Ascending aorta (tissue), 2 donors: ENCODE measurements around the gene BICDL1. TPM values are rescaled to one million over a fixed set of nuclear protein-coding genes. Genes with fewer than 3 reads are reported as not detected.
A peak's percentile ranks its signal among the peaks of the same experiment; 100 is the strongest.

ENCODE experiments used
- DNase-seq, 2 donors: peaks; one replicate each; pipeline ENCODE4 v3.0.0-alpha.2; 2019; ENCODE audit warnings: low spot score in 2 of 2
- H3K27ac ChIP-seq, 2 donors: fragments of 200-600 bp; sonication (generic); one replicate each; pipeline ENCODE4 v1.5.1; 2016 to 2017; ENCODE audit warnings: mild to moderate bottlenecking in 1 of 2
- H3K27me3 ChIP-seq: fragments of 200-600 bp; sonication (generic); one replicate; pipeline ENCODE4 v1.5.1; 2017
- H3K36me3 ChIP-seq, 2 donors: fragments of 200-600 bp; sonication (generic); one replicate each; pipeline ENCODE4 v1.5.1; 2016
- H3K4me1 ChIP-seq, 2 donors: fragments of 200-600 bp; sonication (generic); one replicate each; pipeline ENCODE4 v1.5.1; 2016 to 2017; ENCODE audit warnings: mild to moderate bottlenecking in 1 of 2
- H3K4me3 ChIP-seq, 2 donors: fragments of 200-600 bp; sonication (generic); one replicate each; pipeline ENCODE4 v1.5.1; 2016 to 2017; ENCODE audit warnings: mild to moderate bottlenecking in 1 of 2
- H3K9me3 ChIP-seq, 2 donors: fragments of 200-600 bp; sonication (generic); one replicate each; pipeline ENCODE4 v1.5.1; 2016
- CTCF ChIP-seq, 3 experiments: fragments of 200-600 bp in 2 of 3; fragments of 450-650 bp in 1 of 3; sonication (generic) in 2 of 3; IDR thresholded peaks; one replicate each; pipeline ENCODE4 v1.5.1; 2016 to 2019; ENCODE audit warnings: antibody characterized with exemption in 3 of 3, mild to moderate bottlenecking in 1 of 3, moderate library complexity in 1 of 3
- intact Hi-C: fragments of 100-400 bp; cut with DNase I; formaldehyde crosslinking; loops from one replicate; pipeline ENCODE4 v1.15.1; 2023
- total RNA-seq: library from RNA; depleted of rRNA; stranded (reverse); fragments of >200 nt; gene quantifications from one replicate; pipeline ENCODE4 v1.1.0, GENCODE V29; 2016

The BICDL1 gene
- total RNA-seq, 1 donor from 2014 or later, result not detected

GRCh38 chr12:120109570-120110267 lies 120.7 kb downstream of the BICDL1 start:
- Histone ChIP-seq H3K36me3 (peaks cover 4 to 9% of the 10 kb centered on the region in 2 donors), H3K4me1 (peaks cover 2 to 13% of the 10 kb centered on the region in 2 donors), H3K27me3 (no peaks in the 10 kb centered on the region), H3K27ac (no peak overlapping the region), H3K9me3 (no peaks in the 10 kb centered on the region), H3K4me3 (no peak overlapping the region)
- intact Hi-C loops, result no loop called here
- DNase-seq, result no peak
- TF ChIP-seq CTCF (IDR thresholded peaks at IDR 0.05), result no peak

- peak overlapping the region in 1 of 2 donors; percentile 38 for H3K27ac ChIP-seq
- H3K9me3 ChIP-seq, result no peaks in the 10 kb centered on the region
- intact Hi-C loops, result no loop called here
- H3K4me1 ChIP-seq, result peaks cover 10 to 23% of the 10 kb centered on the region in 2 donors
- H3K4me3 ChIP-seq, result no peak overlapping the region
- peaks cover 4 to 6% of the 10 kb centered on the region in 2 donors for H3K36me3 ChIP-seq
- TF ChIP-seq CTCF (IDR thresholded peaks at IDR 0.05), result no peak
- H3K27me3 ChIP-seq, result no peaks in the 10 kb centered on the region
- peak; percentile 40 to 82 for DNase-seq
Observed at GRCh38 chr12:120110550-120111501, 121.8 kb downstream of the BICDL1 start.

GRCh38 chr12:120115066-120115465 lies 126.0 kb downstream of the BICDL1 start:
- intact Hi-C loops, result no loop called here
- no peak for DNase-seq
- Histone ChIP-seq H3K27me3 (no peaks in the 10 kb centered on the region), H3K27ac (peak overlapping the region in 1 of 2 donors; percentile 9), H3K9me3 (no peaks in the 10 kb centered on the region), H3K36me3 (no peaks in the 10 kb centered on the region), H3K4me3 (peak overlapping the region; percentile 87 to 89), H3K4me1 (peaks cover 13 to 37% of the 10 kb centered on the region in 2 donors)
- TF ChIP-seq CTCF (IDR thresholded peaks at IDR 0.05), result no peak

- no peak for DNase-seq
- Histone ChIP-seq H3K27me3 (no peaks in the 10 kb centered on the region), H3K4me1 (peaks cover 13 to 34% of the 10 kb centered on the region in 2 donors), H3K9me3 (no peaks in the 10 kb centered on the region), H3K36me3 (no peaks in the 10 kb centered on the region), H3K27ac (peak overlapping the region; percentile 92 to 94), H3K4me3 (peak overlapping the region; percentile 87 to 89)
- no peak for TF ChIP-seq CTCF (IDR thresholded peaks at IDR 0.05)
- intact Hi-C loops, result loop anchor here (2.0 kb wide), 1 partner anchor 79 kb away; the partner anchor contains the start of gene GCN1
Observed at GRCh38 chr12:120115692-120116440, 126.8 kb downstream of the BICDL1 start.

- Histone ChIP-seq H3K4me3 (peak within 1 kb of the TSS; percentile 87 to 89), H3K36me3 (no peaks in the 10 kb centered on the region), H3K27me3 (no peaks in the 10 kb centered on the region), H3K4me1 (peaks cover 13 to 31% of the 10 kb centered on the region in 2 donors), H3K27ac (peak within 1 kb of the TSS; percentile 92 to 94), H3K9me3 (no peaks in the 10 kb centered on the region)
- no peak for DNase-seq
- intact Hi-C loops, result loop anchor here (2.0 kb wide), 1 partner anchor 78 kb away; the partner anchor contains the start of gene GCN1
- no peak for TF ChIP-seq CTCF (IDR thresholded peaks at IDR 0.05)
Observed at GRCh38 chr12:120116441-120116791, 127.4 kb downstream of the BICDL1 start, which contains the start of gene RAB35. Gene RAB35, minus strand, starts transcription at chr12:120116753. Its CDS starts 103 bp downstream, at chr12:120116650.
